Tracheal epithelial cell (primary cell): ENCODE measurements around the gene SARDH. TPM values are rescaled to one million over a fixed set of nuclear protein-coding genes. Genes with fewer than 3 reads are reported as not detected.

Experiments
- total RNA-seq: library from RNA; depleted of rRNA; stranded (reverse); fragments of >200 nt; gene quantifications from 2 replicates; pipeline ENCODE4 v1.2.1, GENCODE V29; 2014

The SARDH gene, protein sequence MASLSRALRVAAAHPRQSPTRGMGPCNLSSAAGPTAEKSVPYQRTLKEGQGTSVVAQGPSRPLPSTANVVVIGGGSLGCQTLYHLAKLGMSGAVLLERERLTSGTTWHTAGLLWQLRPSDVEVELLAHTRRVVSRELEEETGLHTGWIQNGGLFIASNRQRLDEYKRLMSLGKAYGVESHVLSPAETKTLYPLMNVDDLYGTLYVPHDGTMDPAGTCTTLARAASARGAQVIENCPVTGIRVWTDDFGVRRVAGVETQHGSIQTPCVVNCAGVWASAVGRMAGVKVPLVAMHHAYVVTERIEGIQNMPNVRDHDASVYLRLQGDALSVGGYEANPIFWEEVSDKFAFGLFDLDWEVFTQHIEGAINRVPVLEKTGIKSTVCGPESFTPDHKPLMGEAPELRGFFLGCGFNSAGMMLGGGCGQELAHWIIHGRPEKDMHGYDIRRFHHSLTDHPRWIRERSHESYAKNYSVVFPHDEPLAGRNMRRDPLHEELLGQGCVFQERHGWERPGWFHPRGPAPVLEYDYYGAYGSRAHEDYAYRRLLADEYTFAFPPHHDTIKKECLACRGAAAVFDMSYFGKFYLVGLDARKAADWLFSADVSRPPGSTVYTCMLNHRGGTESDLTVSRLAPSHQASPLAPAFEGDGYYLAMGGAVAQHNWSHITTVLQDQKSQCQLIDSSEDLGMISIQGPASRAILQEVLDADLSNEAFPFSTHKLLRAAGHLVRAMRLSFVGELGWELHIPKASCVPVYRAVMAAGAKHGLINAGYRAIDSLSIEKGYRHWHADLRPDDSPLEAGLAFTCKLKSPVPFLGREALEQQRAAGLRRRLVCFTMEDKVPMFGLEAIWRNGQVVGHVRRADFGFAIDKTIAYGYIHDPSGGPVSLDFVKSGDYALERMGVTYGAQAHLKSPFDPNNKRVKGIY
- 0.85 and 0.96 TPM in 2 replicates for total RNA-seq

DNA sequence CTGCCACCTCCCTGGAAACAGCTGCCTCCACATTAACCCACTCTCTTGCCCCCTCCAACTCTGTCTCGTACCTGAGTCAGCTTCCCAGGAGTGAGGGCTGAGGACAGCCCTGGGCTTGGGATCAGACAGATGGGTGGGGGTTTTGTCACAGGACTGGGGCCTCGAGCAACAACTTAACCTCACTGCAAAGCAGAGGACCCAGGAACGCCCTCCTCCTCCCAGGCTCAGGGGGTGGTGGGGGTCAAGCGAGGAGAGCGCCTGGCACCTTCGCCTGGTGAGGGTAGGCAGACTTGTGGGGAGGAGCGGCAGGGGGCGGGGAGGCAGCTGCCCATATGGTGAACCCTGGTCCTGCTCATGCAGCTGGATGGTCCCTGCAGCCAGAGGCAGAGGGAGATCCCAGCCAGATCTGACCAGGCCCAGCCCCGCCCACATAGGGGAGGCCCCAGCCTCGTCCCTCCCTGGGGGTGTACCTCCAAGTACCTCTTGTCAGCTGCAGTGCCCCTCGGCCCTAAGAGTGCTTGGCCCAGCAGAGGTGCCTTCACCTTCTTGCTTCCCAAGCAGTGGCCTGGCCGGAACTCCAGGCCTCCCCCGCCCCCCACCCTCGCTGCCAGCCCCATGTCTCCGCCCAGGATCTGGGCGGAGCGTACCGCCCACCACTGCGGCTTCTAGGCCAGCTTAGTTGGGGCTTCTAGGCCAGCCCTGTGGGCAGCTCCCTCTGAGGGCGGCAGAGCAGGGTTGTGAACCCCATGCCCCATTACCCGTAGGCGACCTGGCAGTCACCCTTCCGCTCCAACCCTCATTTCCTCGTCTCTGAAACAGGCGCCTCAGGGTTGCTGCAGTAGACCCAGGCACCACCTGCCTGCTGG is at the start of gene SARDH:
SARDH (minus strand) TSS at position 579 of the 866 bp plus-strand sequence. CDS start 4,179 bp downstream, outside the sequence.

DNA sequence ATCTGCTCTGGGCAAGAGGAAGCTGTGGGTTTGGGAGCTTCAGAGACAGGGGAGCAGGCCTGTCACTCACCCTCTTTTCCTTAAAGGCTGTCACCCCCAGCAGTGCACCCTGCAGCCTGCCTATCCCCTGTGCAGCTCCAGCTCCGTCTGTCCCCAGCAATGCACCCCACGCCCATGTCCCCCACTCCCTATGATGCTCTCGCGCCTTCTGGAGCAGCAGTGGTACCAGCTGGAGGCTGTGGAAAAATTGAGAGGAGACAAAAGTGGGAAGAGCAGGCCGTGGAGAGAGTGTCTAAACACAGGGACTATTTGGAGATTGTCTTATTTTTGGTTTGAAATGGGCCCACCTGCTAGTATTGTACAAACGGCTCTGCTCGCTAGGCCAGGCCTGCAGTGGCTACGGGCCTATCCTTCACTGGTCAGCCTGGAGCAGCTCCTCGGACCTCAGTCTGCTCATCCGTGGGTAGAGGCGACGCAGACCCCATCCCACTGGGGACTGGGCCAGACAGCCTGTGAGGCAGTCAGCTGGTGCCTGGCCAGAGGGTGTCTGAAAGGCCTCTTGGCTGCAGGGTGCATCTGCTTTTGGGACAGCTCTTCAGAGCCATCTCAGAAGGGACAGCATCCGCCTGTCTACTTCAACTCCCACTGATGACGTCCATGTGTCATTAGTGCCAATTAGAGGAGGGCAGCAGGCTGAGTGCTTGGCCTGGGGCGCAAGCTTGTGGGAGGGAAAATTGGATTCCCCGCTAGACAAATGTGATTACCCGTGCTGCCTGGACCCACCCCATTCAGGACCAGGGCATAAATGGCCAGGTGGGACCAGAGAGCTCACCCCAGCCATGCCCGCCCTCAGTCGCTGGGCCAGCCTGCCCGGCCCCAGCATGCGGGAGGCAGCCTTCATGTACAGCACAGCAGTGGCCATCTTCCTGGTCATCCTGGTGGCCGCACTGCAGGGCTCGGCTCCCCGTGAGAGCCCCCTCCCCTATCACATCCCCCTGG is 102.3 kb downstream of the SARDH start, which contains the start of gene DBH:
DBH (plus strand) TSS at position 831 of the 999 bp plus-strand sequence; CDS start at position 840, 9 bp downstream.

Other genes starting within 250 kb of the SARDH start
- gene MYMK, start 213.4 kb downstream of the SARDH start, total RNA-seq: not detected in 2 replicates
- under 0.01 TPM in 1 of 2 replicates, not detected in the other for gene ADAMTSL2, start 203.6 kb downstream of the SARDH start, total RNA-seq
- not detected in 2 replicates for gene FAM163B, start 129.0 kb downstream of the SARDH start, total RNA-seq
- gene DBH, start 102.0 kb downstream of the SARDH start, total RNA-seq: not detected in 2 replicates